CD14-positive monocyte (primary cell): ENCODE data around the gene SLC10A6. TPM values are rescaled to one million over a fixed set of nuclear protein-coding genes. Genes with fewer than 3 reads are reported as not detected.

Source experiments
- DNase-seq, 3 donors: peaks; one replicate each; pipeline ENCODE4 v3.0.0-alpha.2; 2011 to 2022
- H2AFZ ChIP-seq: 2 replicates; pipeline ENCODE4 v1.6.0; 2012; ENCODE audit warnings: mild to moderate bottlenecking, low read depth, low read length, inconsistent platforms; ENCODE audit not compliant: insufficient read depth, poor library complexity, severe bottlenecking
- H3K27ac ChIP-seq, 2 donors: 1 replicate in 1 of 2; 2 replicates in 1 of 2; pipeline ENCODE4 v1.5.1; 2012 to 2013; ENCODE audit warnings: low read length in 2 of 2, control low read depth in 1 of 2, inconsistent platforms in 1 of 2, low read depth in 1 of 2, mild to moderate bottlenecking in 1 of 2
- H3K27me3 ChIP-seq, 2 donors: one replicate each; pipeline versions ENCODE4 v1.6.0 to v1.6.1; 2011 to 2013; ENCODE audit warnings: low read length in 2 of 2; ENCODE audit not compliant: control insufficient read depth in 2 of 2, insufficient read depth in 2 of 2
- H3K36me3 ChIP-seq, 2 donors: replicated peaks in 1 of 2; 1 replicate in 1 of 2; 2 replicates in 1 of 2; pipeline versions ENCODE4 v1.5.1 to v1.6.1; 2012 to 2013; ENCODE audit warnings: low read length in 2 of 2, control low read depth in 1 of 2, inconsistent platforms in 1 of 2, mild to moderate bottlenecking in 1 of 2; ENCODE audit not compliant: insufficient read depth in 2 of 2, control insufficient read depth in 1 of 2
- H3K4me1 ChIP-seq, 2 donors: 1 replicate in 1 of 2; 2 replicates in 1 of 2; pipeline versions ENCODE4 v1.5.1 to v1.6.1; 2012 to 2013; ENCODE audit warnings: low read length in 2 of 2, control low read depth in 1 of 2, inconsistent platforms in 1 of 2, mild to moderate bottlenecking in 1 of 2, moderate library complexity in 1 of 2; ENCODE audit not compliant: insufficient read depth in 2 of 2, control insufficient read depth in 1 of 2
- H3K4me2 ChIP-seq: replicated peaks from 2 replicates; pipeline ENCODE3; 2012; ENCODE audit warnings: low read length, moderate library complexity, mild to moderate bottlenecking; ENCODE audit not compliant: poor library complexity, severe bottlenecking; ENCODE audit errors: extremely low read depth
- H3K4me3 ChIP-seq, 3 experiments: fragments of 200-600 bp in 1 of 3; sonication (generic) in 1 of 3; replicated peaks in 1 of 3; 1 replicate in 2 of 3; 2 replicates in 1 of 3; pipeline ENCODE4 v1.5.1; 2011 to 2013; ENCODE audit warnings: low read length in 3 of 3, mild to moderate bottlenecking in 3 of 3, control low read depth in 2 of 3, low read depth in 2 of 3, inconsistent platforms in 1 of 3, moderate library complexity in 1 of 3
- H3K79me2 ChIP-seq: 2 replicates; pipeline ENCODE4 v1.6.0; 2012; ENCODE audit warnings: mild to moderate bottlenecking, control low read depth, inconsistent platforms, low read length, moderate library complexity; ENCODE audit not compliant: insufficient read depth
- H3K9ac ChIP-seq: 2 replicates; pipeline ENCODE4 v1.6.0; 2017; ENCODE audit warnings: low read length, mild to moderate bottlenecking; ENCODE audit not compliant: insufficient read depth, poor library complexity, severe bottlenecking
- H3K9me3 ChIP-seq, 2 donors: replicated peaks in 1 of 2; 1 replicate in 1 of 2; 2 replicates in 1 of 2; pipeline versions ENCODE4 v1.5.1 to v1.6.1; 2012 to 2013; ENCODE audit warnings: low read length in 2 of 2, control low read depth in 1 of 2; ENCODE audit not compliant: control insufficient read depth in 1 of 2, insufficient read depth in 1 of 2
- H4K20me1 ChIP-seq: 2 replicates; pipeline ENCODE4 v1.6.0; 2012; ENCODE audit warnings: mild to moderate bottlenecking, low read length, control low read depth, moderate library complexity; ENCODE audit not compliant: insufficient read depth
- H3K27ac Mint-ChIP-seq, 7 donors: one replicate each; pipeline ENCODE4 v1.8.0; 2020; ENCODE audit warnings: mild to moderate bottlenecking in 7 of 7, mixed read lengths in 7 of 7, moderate library complexity in 6 of 7, inconsistent platforms in 2 of 7
- H3K27me3 Mint-ChIP-seq, 3 donors: one replicate each; pipeline ENCODE4 v1.8.0; 2021 to 2022; ENCODE audit warnings: low read depth in 3 of 3, mild to moderate bottlenecking in 3 of 3, mixed read lengths in 3 of 3, moderate library complexity in 3 of 3, inconsistent platforms in 1 of 3
- H3K36me3 Mint-ChIP-seq, 2 donors: one replicate each; pipeline ENCODE4 v1.8.0; 2020; ENCODE audit warnings: mixed read lengths in 2 of 2, inconsistent platforms in 1 of 2, mild to moderate bottlenecking in 1 of 2
- H3K4me1 Mint-ChIP-seq: one replicate; pipeline ENCODE4 v1.8.0; 2020; ENCODE audit warnings: mild to moderate bottlenecking, mixed read lengths
- H3K4me3 Mint-ChIP-seq, 2 donors: one replicate each; pipeline ENCODE4 v1.8.0; 2020; ENCODE audit warnings: mild to moderate bottlenecking in 2 of 2, mixed read lengths in 2 of 2, moderate library complexity in 1 of 2
- H3K9me3 Mint-ChIP-seq, 7 donors: one replicate each; pipeline ENCODE4 v1.8.0; 2020 to 2022; ENCODE audit warnings: mixed read lengths in 7 of 7, mild to moderate bottlenecking in 6 of 7, moderate library complexity in 6 of 7, inconsistent platforms in 2 of 7
- CTCF ChIP-seq: fragments of 200-600 bp; IDR thresholded peaks from one replicate; pipeline ENCODE4 v1.8.0; 2022; ENCODE audit warnings: antibody characterized with exemption, mild to moderate bottlenecking
- WGBS: methylation state at CpG from one replicate; pipeline ENCODE4 v1.1.5; 2013; ENCODE audit warnings: missing lambda C conversion rate; ENCODE audit not compliant: insufficient coverage; 5-methylcytosine and 5-hydroxymethylcytosine counted together
- intact Hi-C, 2 donors: fragments of 100-400 bp; cut with micrococcal nuclease; formaldehyde crosslinking; loops; one replicate each; pipeline versions ENCODE4 v1.15.0 to v1.15.1; 2023
- polyA plus RNA-seq, 3 donors: library from polyadenylated mRNA; depleted of rRNA in 1 of 3; unstranded in 2 of 3; stranded (reverse) in 1 of 3; fragments of 300-500 nt in 2 of 3; fragments of >200 nt in 1 of 3; fragmentation: Illumina TruSeq in 2 of 3; gene quantifications; 1 replicate in 2 of 3; 2 replicates in 1 of 3; pipeline ENCODE4 v1.2.3, GENCODE V29; 2012 to 2021

SLC10A6 gene
- polyA plus RNA-seq, 3 donors: 0.08 TPM; not detected in 2

DNA sequence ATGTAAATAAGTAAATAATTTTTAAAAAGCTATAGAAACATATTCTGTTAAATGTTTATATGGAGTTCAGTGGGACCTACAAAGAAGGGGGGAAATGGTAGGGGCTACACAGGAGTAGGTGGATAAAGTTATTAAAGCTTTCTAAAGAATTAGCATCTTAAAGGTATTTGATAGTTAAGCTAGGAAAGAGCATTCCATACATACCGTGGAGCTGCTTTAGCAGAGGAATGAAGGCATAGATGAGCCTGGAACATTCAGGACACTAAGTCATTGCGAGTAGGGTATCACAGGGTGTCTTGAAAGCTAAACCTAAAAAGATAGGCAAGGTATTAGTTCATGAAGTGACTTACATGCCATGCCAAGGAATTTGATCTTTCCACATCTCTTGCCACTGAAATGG is 60.4 kb downstream of the SLC10A6 start:
- Histone ChIP-seq H3K27me3 (no peaks in the 10 kb centered on the region), H3K36me3 (no peaks in the 10 kb centered on the region), H3K4me1 (no peaks in the 10 kb centered on the region), H3K79me2 (no peaks in the 10 kb centered on the region), H3K9ac (no peak overlapping the region), H2AFZ (no peak overlapping the region), H4K20me1 (no peaks in the 10 kb centered on the region), H3K4me2 (no peak overlapping the region), H3K9me3 (peaks cover 0 to 6% of the 10 kb centered on the region in 2 donors), H3K27ac (no peak overlapping the region), H3K4me3 (no peak overlapping the region)
- WGBS: 100% methylated on average over 2 of the region's 2 CpGs
- no peaks in the 10 kb centered on the region for H3K36me3 Mint-ChIP-seq
- TF ChIP-seq CTCF: no peak
- no peak for DNase-seq
- H3K4me1 Mint-ChIP-seq: no peaks in the 10 kb centered on the region
- H3K9me3 Mint-ChIP-seq: peaks cover 0 to 20% (median 3%) of the 10 kb centered on the region in 7 donors
- H3K27ac Mint-ChIP-seq: no peak overlapping the region
- intact Hi-C loops: no loop called here
- H3K27me3 Mint-ChIP-seq: no peaks in the 10 kb centered on the region
- H3K4me3 Mint-ChIP-seq: no peak overlapping the region

DNA sequence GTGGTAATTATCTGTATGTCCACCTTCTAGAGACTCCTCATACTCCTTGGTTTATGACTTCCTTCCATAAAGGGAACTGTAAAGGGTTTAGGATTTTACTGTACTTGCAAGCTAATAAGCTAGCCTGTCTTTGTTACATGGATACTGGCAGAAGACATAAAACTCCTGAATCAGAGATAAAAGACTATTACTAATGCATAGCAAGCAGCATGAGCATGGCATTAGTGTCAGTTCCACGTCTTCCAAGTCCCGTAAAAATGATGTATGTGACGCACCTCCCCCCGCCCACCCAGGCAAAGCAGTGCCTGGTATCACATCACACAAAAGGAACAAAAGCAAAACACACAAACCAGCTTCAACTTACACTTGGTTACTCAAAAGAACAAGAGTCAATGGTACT is 71.0 kb downstream of the SLC10A6 start:
- Histone ChIP-seq H3K4me1 (no peaks in the 10 kb centered on the region), H2AFZ (no peak overlapping the region), H3K4me2 (no peak overlapping the region), H3K27ac (no peak overlapping the region), H3K4me3 (no peak overlapping the region), H3K27me3 (no peaks in the 10 kb centered on the region), H3K9ac (no peak overlapping the region), H4K20me1 (no peaks in the 10 kb centered on the region), H3K36me3 (no peaks in the 10 kb centered on the region), H3K79me2 (no peaks in the 10 kb centered on the region), H3K9me3 (no peaks in the 10 kb centered on the region)
- no peak for TF ChIP-seq CTCF
- DNase-seq: no peak
- WGBS: 92% methylated on average over 4 of the region's 4 CpGs
- no peaks in the 10 kb centered on the region for H3K36me3 Mint-ChIP-seq
- intact Hi-C loops: no loop called here
- peaks cover 0 to 3% (median 0%) of the 10 kb centered on the region in 7 donors for H3K9me3 Mint-ChIP-seq
- H3K4me3 Mint-ChIP-seq: no peak overlapping the region
- H3K27ac Mint-ChIP-seq: no peak overlapping the region
- H3K4me1 Mint-ChIP-seq: no peaks in the 10 kb centered on the region
- no peaks in the 10 kb centered on the region for H3K27me3 Mint-ChIP-seq
